ENCODE measurements around the gene PIGZ. TPM values are rescaled to one million over a fixed set of nuclear protein-coding genes. Genes with fewer than 3 reads are reported as not detected.

The PIGZ gene
- total RNA-seq, result 2.7 and 3.1 TPM in 2 replicates

DNA sequence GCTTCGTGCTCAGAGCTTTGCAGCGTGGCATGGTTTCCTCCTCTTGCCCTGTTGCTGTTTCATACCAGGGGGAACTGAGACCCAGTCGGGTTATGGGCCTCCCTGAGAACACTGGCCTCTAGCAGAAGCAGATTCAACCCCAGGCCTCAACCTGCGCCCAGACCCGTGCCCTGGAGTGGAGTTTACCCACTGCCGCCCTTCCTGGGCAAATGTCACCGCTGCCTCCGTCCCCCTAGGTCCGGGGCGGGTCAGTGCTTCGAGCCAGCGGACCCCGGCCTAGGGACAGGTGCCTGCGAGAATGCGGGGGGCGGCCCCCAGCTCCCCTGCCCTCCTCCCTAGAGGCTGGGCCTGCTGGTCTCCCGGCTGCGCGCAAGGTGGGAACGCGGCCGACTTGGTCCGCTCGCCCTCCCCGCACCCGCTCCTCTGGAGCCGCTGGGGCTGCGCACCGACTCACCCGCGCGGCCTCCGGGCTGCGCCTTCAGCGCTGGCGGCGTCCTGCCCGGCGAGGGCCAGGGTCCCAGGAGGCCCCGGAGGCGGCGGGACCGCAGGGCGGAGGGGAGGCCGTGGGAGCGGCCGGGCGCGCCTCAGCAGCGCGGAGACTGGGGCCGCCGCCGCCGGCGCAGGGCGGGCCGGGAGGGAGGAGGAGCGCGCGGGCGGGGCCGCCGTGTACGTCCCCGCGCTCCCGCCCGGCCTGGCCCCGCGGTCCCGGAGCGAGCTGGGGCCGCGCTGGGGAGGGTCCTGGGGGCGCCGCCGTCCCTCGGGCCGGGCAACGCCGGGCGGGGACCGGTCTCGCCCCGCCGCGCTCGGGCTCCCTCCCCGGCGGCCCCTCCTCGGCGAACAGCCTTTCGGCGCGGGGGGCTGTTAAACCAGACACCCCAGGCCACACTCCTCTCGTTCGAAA lies at the start of gene PIGZ:
Gene PIGZ (minus strand): TSS at position 601 of the 901 bp plus-strand sequence. CDS start 16,802 bp downstream, outside the sequence.

DNA sequence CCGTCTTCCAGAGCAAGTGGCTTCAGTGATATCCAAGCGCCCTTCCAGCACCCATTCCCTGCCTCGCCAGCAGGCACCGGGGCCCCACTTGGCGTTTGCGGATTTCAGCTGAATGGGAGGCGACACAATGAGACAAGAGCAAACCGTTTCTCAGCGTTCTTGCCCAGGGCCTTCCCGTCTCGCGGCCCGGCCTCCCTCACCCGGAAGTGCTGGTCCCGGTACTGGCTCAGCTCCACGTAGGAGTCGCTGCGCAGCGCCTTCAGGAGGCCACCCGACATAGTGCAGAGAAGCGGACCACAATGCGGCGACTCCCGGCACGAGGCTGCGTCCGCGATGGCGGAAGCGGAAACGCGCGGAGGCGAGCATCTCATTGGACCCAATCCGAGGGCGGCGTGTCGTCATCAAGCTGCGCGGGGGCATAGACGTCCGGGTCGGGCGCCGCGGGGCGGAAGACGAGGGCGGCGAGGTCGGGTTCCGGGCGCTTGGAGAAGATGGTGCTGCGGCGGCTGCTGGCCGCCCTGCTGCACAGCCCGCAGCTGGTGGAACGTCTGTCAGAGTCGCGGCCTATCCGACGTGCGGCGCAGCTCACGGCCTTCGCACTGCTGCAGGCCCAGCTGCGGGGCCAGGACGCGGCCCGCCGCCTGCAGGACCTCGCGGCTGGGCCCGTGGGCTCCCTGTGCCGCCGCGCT lies 26.3 kb downstream of the PIGZ start, which contains the start of gene NCBP2:
Gene NCBP2 (minus strand): TSS at position 303 of the 689 bp plus-strand sequence. CDS start 25 bp downstream, at position 278.

Other genes with a start within 250 kb of the PIGZ start
- gene PAK2, start 229.0 kb downstream of the PIGZ start, total RNA-seq, result 82.7 and 92.3 TPM in 2 replicates
- 38.7 and 40.6 TPM in 2 replicates for gene SENP5, start 100.9 kb downstream of the PIGZ start, total RNA-seq
- 52.3 and 70.2 TPM in 2 replicates for gene NCBP2, start 26.3 kb downstream of the PIGZ start, total RNA-seq
- gene MELTF, start 61.0 kb upstream of the PIGZ start, total RNA-seq, result 0.60 and 1.2 TPM in 2 replicates

Data from dermis lymphatic vessel endothelial cell (primary cell).